KOPT-K1 (cell line): ENCODE measurements around the gene GPAM.
"Not testable (repeated sequence)": the region's sequence is repeated elsewhere in the genome, so short reads cannot be mapped to it uniquely, and the experiment has no call there.

Experiments
- H3K27ac ChIP-seq: fragments of 200-600 bp; sonication (generic); 2 replicates; pipeline ENCODE4 v1.5.1; 2016; ENCODE audit warnings: antibody characterized with exemption, mild to moderate bottlenecking, low read depth, low read length; ENCODE audit not compliant: poor library complexity, severe bottlenecking
- H3K36me3 ChIP-seq: fragments of 200-600 bp; sonication (generic); 2 replicates; pipeline ENCODE4 v1.5.1; 2017; ENCODE audit warnings: antibody characterized with exemption, mild to moderate bottlenecking, low read length, moderate library complexity; ENCODE audit not compliant: insufficient read depth
- H3K9me3 ChIP-seq: fragments of 200-600 bp; sonication (generic); 2 replicates; pipeline ENCODE4 v1.5.1; 2017; ENCODE audit warnings: antibody characterized with exemption, low read length, mild to moderate bottlenecking; ENCODE audit not compliant: insufficient read depth, poor library complexity, severe bottlenecking

Gene GPAM

GRCh38 chr10:112183329-112184051 lies at the start of gene GPAM:
GPAM (minus strand) TSS chr10:112183765; CDS start chr10:112181784, 1,981 bp downstream.
- peak within 1 kb of the TSS; percentile 57 for H3K27ac ChIP-seq

GRCh38 chr10:112232670-112233069 lies 49.1 kb upstream of the GPAM start:
- H3K27ac ChIP-seq: no peak overlapping the region
- H3K9me3 ChIP-seq: no peaks in the 10 kb centered on the region
- H3K36me3 ChIP-seq: no peaks in the 10 kb centered on the region

More at GRCh38 chr10:112183329-112184051, at the start of gene GPAM:
- Histone ChIP-seq H3K36me3 (peaks cover 21% of the 10 kb centered on the region), H3K9me3 (peaks cover 10% of the 10 kb centered on the region)

DNA sequence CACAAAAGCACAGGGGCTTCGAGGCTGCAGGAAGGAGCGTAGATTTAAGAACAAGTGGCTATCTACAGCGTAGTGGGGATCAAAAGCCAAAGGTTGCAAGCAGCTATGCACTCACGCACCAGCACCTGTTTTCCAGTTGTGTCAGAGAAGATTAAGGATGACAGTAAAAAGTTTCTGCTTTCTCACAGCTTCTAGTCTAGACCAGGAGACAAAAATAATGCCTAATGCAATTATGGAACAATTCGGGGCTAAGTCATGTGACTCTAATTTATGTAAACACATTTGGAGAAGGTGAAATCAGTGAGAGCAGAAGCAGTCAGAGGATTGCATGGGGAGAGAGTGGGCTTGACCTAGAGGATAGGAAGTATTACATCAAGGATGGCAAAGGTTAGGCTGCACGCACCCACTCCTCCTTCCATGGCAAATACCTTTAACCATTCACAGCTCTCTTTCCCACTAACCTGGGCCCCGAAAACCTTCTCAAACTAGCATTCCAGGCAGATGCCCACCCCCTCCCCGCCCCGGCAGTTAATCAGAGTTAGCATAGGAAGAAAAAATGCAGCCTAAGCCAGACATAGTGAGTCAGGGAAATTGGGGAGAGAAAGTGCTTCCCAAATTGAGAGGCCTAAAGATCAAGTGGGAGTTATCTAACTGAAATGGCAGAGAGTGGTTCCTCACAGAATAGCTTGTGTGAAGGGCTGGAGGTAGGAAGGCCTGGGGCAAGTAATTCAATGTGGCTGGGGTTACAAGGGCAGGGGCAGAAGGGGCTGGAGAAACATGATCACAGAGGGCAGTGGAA lies 48.2 kb upstream of the GPAM start:
- Histone ChIP-seq H3K36me3 (no peaks in the 10 kb centered on the region), H3K27ac (no peak overlapping the region), H3K9me3 (peaks cover under 1% of the 10 kb centered on the region)

DNA sequence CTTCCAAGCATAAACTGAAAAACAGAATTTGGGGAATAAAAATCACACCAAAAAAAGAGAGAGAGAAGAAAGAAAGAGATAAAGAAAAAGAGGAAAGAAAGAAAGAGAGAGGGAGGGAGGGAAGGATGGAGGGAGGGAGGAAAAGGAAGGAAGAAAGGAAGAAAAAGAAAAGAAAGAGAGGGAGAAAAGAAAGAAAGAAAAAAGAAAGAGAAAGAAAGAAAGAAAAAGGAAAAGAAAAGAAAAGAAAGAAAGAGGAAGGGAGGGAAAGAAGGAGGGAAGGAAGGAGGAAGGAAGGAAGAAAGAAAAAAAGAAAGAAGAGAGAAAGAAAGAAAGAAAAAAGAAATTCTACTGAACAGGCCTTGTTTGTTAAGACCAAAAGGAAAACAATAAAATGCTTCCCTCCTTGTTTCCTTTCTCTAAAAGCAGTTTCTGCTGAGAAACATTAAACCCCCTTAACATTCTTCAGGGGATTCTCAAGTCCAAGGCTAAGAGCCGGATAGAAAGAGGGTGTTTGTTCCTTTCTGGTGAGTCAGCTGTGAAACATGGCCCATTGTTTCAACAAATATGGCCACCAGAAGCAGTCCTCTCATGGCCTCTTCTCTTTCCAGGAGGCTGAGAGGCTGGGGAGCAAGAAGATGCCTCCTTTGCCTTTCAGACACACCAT lies 46.9 kb upstream of the GPAM start:
- peaks cover 6% of the 10 kb centered on the region for H3K9me3 ChIP-seq
- no peaks in the 10 kb centered on the region for H3K36me3 ChIP-seq
- H3K27ac ChIP-seq: no peak overlapping the region

- Histone ChIP-seq H3K27ac (no peak overlapping the region), H3K9me3 (peaks cover 6% of the 10 kb centered on the region), H3K36me3 (no peaks in the 10 kb centered on the region)
Measured at GRCh38 chr10:112229901-112230300, 46.3 kb upstream of the GPAM start.

GRCh38 chr10:112229096-112229495 lies 45.5 kb upstream of the GPAM start:
- H3K36me3 ChIP-seq: no peaks in the 10 kb centered on the region
- no peak overlapping the region for H3K27ac ChIP-seq
- peaks cover 6% of the 10 kb centered on the region for H3K9me3 ChIP-seq

DNA sequence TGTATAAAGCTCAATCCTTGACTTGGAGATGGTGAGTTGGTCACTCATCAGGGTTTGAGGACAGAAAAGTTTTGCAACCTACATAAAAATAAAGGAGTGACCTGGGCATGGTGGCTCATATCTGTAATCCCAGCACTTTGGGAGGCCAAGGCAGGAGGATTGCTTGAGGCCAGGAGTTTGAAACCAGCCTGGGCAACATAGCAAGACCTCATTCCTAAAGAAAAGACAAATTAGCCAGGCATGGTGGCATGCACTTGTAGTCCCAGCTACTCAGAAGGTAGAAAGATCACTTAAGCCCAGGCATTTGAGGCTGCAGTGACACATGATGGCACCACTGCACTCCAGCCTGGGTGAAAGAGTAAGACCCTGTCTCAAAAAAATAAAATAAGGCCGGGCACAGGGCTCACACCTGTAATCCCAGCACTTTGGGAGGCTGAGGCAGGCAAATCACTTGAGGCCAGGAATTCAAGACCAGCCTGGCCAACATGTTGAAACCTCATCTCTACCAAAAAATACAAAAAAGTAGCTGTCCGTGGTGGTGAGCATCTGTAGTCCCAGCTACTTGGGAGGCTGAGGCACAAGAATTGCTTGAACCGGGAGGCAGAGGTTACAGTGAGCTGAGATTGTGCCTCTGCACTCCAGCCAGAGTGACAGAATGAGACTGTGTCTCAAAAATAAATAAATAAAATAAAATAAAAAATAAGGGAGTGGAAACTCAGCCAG lies 45.0 kb upstream of the GPAM start:
- H3K27ac ChIP-seq, H3K36me3 ChIP-seq: not testable (repeated sequence)

DNA sequence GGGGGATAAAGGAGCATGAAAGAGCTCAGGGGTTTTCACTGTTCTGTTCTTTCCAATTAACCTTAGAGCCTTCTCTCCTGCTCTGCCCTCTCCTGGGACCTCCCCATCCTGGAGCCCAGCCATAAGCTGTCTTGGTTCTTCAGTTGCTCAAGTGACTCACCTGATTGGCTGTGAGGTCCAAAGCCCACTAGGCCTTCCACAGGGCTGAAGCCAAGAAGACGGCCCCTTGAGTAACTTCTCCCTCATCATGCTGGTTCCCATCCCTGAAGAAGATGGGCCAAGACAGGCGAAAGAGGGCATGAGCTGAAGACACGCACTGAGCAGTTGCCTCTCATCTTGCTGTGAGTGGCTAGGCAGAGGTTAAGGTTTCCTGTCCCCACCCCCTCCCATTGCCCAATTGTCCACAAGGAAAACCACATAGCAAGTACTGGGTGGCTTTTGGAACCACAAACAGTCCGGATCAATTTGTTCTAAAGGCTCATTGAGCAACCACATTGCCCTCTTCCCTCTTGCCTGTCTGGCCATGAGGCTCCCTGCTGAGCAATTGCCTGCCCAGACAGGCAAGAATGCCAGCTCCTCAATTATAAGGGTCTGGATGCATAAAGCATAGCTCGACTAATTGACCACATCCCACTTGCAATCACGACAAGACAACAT lies 43.9 kb upstream of the GPAM start:
- Histone ChIP-seq H3K36me3 (no peaks in the 10 kb centered on the region), H3K9me3 (peaks cover 6% of the 10 kb centered on the region), H3K27ac (no peak overlapping the region)

More for the DNA sequence above, 45.0 kb upstream of the GPAM start:
- not testable (repeated sequence) for H3K9me3 ChIP-seq

DNA sequence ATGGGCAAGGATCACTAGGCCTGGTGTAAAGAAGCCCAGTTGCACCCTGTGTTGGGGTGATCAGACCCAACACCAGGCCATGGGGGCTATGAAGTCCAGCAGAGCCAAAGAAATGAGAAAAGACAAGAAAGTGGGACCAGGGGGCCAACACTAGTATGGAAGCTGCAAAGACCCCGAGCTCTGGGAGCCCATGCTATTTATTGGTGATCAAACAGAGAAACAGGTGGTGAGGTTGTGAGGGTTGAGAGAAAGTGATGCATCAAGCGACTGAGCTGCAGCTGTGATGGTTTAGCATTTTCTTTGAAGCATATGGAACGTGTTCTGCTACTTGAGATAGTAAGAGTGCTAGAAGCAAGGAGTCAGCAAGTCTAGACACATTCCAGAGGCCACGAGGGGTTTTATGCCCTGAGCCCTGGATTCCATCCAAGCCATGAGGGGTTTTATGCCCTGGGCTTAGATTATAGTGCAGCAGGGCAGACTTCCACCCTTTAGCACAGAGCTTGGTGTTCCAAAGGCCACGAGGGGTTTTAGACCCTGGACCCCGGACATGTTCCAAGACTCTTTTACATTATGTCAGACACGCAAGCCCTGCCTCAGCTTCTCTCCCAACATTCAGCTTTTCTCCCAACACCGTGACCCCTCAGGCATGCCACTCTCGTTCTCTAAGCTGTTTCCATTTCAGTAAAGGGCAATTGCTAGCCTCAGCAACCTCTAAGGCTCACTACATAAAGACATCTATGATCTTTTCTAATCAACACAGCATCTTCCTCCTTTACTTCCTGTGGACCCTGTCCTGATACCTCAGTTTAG lies 43.1 kb upstream of the GPAM start:
- Histone ChIP-seq H3K9me3 (peaks cover 6% of the 10 kb centered on the region), H3K27ac (no peak overlapping the region), H3K36me3 (no peaks in the 10 kb centered on the region)

GRCh38 chr10:112225771-112226438 lies 42.3 kb upstream of the GPAM start:
- H3K9me3 ChIP-seq: peaks cover 6% of the 10 kb centered on the region
- H3K36me3 ChIP-seq: no peaks in the 10 kb centered on the region
- no peak overlapping the region for H3K27ac ChIP-seq

DNA sequence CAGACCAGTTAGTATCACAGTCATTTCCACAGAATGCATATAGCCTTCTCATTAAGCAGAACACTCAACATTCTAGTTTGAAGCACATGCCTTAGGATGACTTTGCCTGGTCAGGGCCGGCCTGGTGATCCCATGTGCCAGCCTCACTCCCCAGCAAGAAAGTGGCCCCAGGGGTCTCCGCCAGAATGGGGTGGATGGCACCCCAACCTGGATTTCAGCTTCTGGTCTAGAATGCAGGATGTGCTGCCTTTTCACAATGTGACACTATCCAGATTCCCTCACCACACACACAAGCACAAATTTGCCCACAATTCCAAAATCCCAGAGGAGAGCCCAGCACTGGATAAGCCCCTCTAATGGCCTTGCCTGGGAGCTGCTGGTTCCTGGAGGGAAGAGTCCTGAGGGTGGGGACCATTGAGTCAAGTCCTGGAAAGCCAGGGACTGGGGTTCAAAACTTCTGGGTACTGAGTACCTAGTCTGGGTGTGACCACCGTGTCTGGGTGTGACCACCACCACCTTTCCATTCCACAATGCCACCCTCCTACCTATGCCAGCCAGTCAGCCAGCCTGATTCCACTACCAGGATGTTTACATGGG lies 41.5 kb upstream of the GPAM start:
- H3K36me3 ChIP-seq: no peaks in the 10 kb centered on the region
- H3K27ac ChIP-seq: no peak overlapping the region
- peaks cover 10% of the 10 kb centered on the region for H3K9me3 ChIP-seq

- Histone ChIP-seq H3K36me3 (no peaks in the 10 kb centered on the region), H3K27ac (no peak overlapping the region), H3K9me3 (peaks cover 13% of the 10 kb centered on the region)
Measured at GRCh38 chr10:112223725-112224124, 40.2 kb upstream of the GPAM start.

DNA sequence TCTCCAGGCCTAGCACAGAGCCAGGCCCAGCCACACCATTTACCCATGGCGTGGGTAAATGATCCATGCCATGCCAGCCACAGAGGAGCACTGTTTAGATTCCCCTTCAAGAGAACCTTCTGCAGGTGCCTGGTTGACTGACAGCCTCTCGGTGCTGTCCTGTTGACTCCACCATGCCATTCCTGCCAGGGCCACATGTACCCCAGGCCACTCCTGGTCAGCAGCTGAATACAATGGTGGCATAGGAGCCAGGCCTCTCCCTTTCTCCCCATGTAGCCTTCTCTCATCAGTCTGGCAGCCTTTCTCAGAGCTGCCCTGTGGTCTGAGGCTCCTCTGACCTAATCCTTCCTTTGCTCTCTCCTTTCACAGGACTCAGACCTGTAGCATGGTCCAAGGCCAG lies 39.2 kb upstream of the GPAM start:
- no peak overlapping the region for H3K27ac ChIP-seq
- H3K9me3 ChIP-seq: peaks cover 13% of the 10 kb centered on the region
- no peaks in the 10 kb centered on the region for H3K36me3 ChIP-seq
